ENCODE measurements around the gene PPP3CB. TPM values are rescaled to one million over a fixed set of nuclear protein-coding genes. Genes with fewer than 3 reads are reported as not detected.

The PPP3CB gene
- polyA plus RNA-seq, 3 donors, result 65.5 to 66.2 (median 66.0) TPM

Other genes starting within 250 kb of the PPP3CB start
- gene DNAJC9, start 248.8 kb downstream of the PPP3CB start, polyA plus RNA-seq (ENCODE audit: insufficient read length in 3 of 3), result 10 to 100 TPM; 27.4 to 34.2 (median 33.6) TPM
- 10 to 100 TPM; 73.1 to 80.8 (median 80.3) TPM for gene MRPS16, start 243.4 kb downstream of the PPP3CB start, polyA plus RNA-seq (ENCODE audit: insufficient read length in 3 of 3)
- 10 to 100 TPM; 12.0 to 14.1 (median 12.4) TPM for gene CFAP70, start 137.2 kb downstream of the PPP3CB start, polyA plus RNA-seq (ENCODE audit: insufficient read length in 3 of 3)
- gene ANXA7, start 82.0 kb downstream of the PPP3CB start, polyA plus RNA-seq (ENCODE audit: insufficient read length in 3 of 3), result 100 to 1,000 TPM in 1 of 3 donors, 10 to 100 TPM in 2; 95.7 to 103 (median 99.3) TPM
- gene MSS51, start 62.5 kb downstream of the PPP3CB start, polyA plus RNA-seq (ENCODE audit: insufficient read length in 3 of 3), result 1 to 10 TPM; 1.7 to 1.8 (median 1.8) TPM
- gene USP54, start 95.3 kb upstream of the PPP3CB start, polyA plus RNA-seq (ENCODE audit: insufficient read length in 3 of 3), result 10 to 100 TPM; 35.5 to 40.3 (median 35.8) TPM
- gene MYOZ1, start 145.4 kb upstream of the PPP3CB start, polyA plus RNA-seq (ENCODE audit: insufficient read length in 3 of 3), result 1 to 10 TPM; 5.0 to 6.3 (median 5.2) TPM
- gene SYNPO2L, start 160.0 kb upstream of the PPP3CB start, polyA plus RNA-seq (ENCODE audit: insufficient read length in 3 of 3), result under 1 TPM; 0.24 to 0.46 (median 0.25) TPM
- 10 to 100 TPM in 1 of 3 donors, 1 to 10 TPM in 2; 8.2 to 10.1 (median 8.7) TPM for gene AGAP5, start 202.1 kb upstream of the PPP3CB start, polyA plus RNA-seq (ENCODE audit: insufficient read length in 3 of 3)
- 10 to 100 TPM; 64.5 to 70.6 (median 67.7) TPM for gene SEC24C, start 248.3 kb upstream of the PPP3CB start, polyA plus RNA-seq (ENCODE audit: insufficient read length in 3 of 3)

Data from right renal cortex interstitium (tissue), 3 donors.